H9 (cell line): ENCODE measurements around the gene TMEM135. TPM values are rescaled to one million over a fixed set of nuclear protein-coding genes. Genes with fewer than 3 reads are reported as not detected.

Source experiments
- DNase-seq: peaks from one replicate; pipeline ENCODE4 v3.0.0-alpha.2; 2017
- H2AFZ ChIP-seq: one replicate; pipeline ENCODE4 v1.6.1; 2013; ENCODE audit warnings: mild to moderate bottlenecking, low read length, control low read depth, moderate library complexity
- H2AK5ac ChIP-seq: 2 replicates; pipeline ENCODE4 v1.6.1; 2013; ENCODE audit warnings: low read length, control low read depth, mixed read lengths; ENCODE audit not compliant: insufficient read length
- H2BK120ac ChIP-seq: one replicate; pipeline ENCODE4 v1.6.1; 2013; ENCODE audit warnings: low read depth, mild to moderate bottlenecking, low read length, control low read depth, inconsistent platforms; ENCODE audit not compliant: poor library complexity, severe bottlenecking
- H2BK12ac ChIP-seq: 2 replicates; pipeline ENCODE4 v1.6.1; 2013; ENCODE audit warnings: low read length, control low read depth, mixed read lengths, low read depth; ENCODE audit not compliant: insufficient read length
- H2BK15ac ChIP-seq: 2 replicates; pipeline ENCODE4 v1.6.1; 2013; ENCODE audit warnings: low read depth, low read length, control low read depth
- H2BK20ac ChIP-seq: one replicate; pipeline ENCODE4 v1.6.1; 2013; ENCODE audit warnings: low read depth, mild to moderate bottlenecking, low read length, control low read depth, inconsistent platforms; ENCODE audit not compliant: poor library complexity, severe bottlenecking
- H2BK5ac ChIP-seq: 2 replicates; pipeline ENCODE4 v1.6.1; 2013; ENCODE audit warnings: low read length, control low read depth, mixed read lengths; ENCODE audit not compliant: insufficient read length
- H3K14ac ChIP-seq: 2 replicates; pipeline ENCODE4 v1.6.1; 2013; ENCODE audit warnings: low read length, control low read depth; ENCODE audit not compliant: insufficient read depth
- H3K18ac ChIP-seq: 2 replicates; pipeline ENCODE4 v1.6.1; 2013; ENCODE audit warnings: low read depth, mild to moderate bottlenecking, mixed read lengths, low read length, control low read depth; ENCODE audit not compliant: insufficient read length
- H3K23ac ChIP-seq: 2 replicates; pipeline ENCODE4 v1.6.1; 2013; ENCODE audit warnings: low read length, control low read depth, mixed read lengths, low read depth; ENCODE audit not compliant: insufficient read length
- H3K23me2 ChIP-seq: 2 replicates; pipeline ENCODE4 v1.6.1; 2013; ENCODE audit warnings: low read depth, mild to moderate bottlenecking, mixed read lengths, low read length, control low read depth; ENCODE audit not compliant: insufficient read length, poor library complexity, severe bottlenecking
- H3K27ac ChIP-seq: 2 replicates; pipeline ENCODE4 v1.5.1; 2013; ENCODE audit warnings: low read length, control low read depth, mixed read lengths, low read depth; ENCODE audit not compliant: insufficient read length
- H3K27me3 ChIP-seq: 2 replicates; pipeline ENCODE4 v1.6.1; 2013; ENCODE audit warnings: low read length, control low read depth, inconsistent platforms; ENCODE audit not compliant: insufficient read depth
- H3K4ac ChIP-seq: 2 replicates; pipeline ENCODE4 v1.6.1; 2013; ENCODE audit warnings: low read depth, mild to moderate bottlenecking, control low read depth, inconsistent platforms, low read length, moderate library complexity
- H3K4me1 ChIP-seq: 2 replicates; pipeline ENCODE4 v1.6.1; 2013; ENCODE audit warnings: low read length, control low read depth, inconsistent platforms; ENCODE audit not compliant: insufficient read depth
- H3K4me2 ChIP-seq: 2 replicates; pipeline ENCODE4 v1.6.1; 2013; ENCODE audit warnings: low read length, control low read depth, mixed read lengths; ENCODE audit not compliant: insufficient read length, insufficient read depth
- H3K56ac ChIP-seq: 2 replicates; pipeline ENCODE4 v1.6.1; 2013; ENCODE audit warnings: low read depth, mild to moderate bottlenecking, mixed read lengths, low read length, control low read depth; ENCODE audit not compliant: insufficient read length
- H3K79me1 ChIP-seq: 2 replicates; pipeline ENCODE4 v1.6.1; 2013; ENCODE audit warnings: low read depth, mild to moderate bottlenecking, moderate library complexity, low read length, control low read depth, inconsistent platforms; ENCODE audit not compliant: insufficient read depth, poor library complexity, severe bottlenecking
- H3K79me2 ChIP-seq: 2 replicates; pipeline ENCODE4 v1.6.1; 2013; ENCODE audit warnings: low read length, control low read depth, inconsistent platforms; ENCODE audit not compliant: insufficient read depth
- H3K9ac ChIP-seq: 2 replicates; pipeline ENCODE4 v1.6.1; 2013; ENCODE audit warnings: low read length, control low read depth, mixed read lengths; ENCODE audit not compliant: insufficient read length; ENCODE audit errors: extremely low read depth
- H3K9me3 ChIP-seq: one replicate; pipeline ENCODE4 v1.6.1; 2013; ENCODE audit warnings: low read depth, low read length, inconsistent platforms; ENCODE audit not compliant: control insufficient read depth
- H3T11ph ChIP-seq: one replicate; pipeline ENCODE4 v1.6.1; 2013; ENCODE audit warnings: mild to moderate bottlenecking, low read length, control low read depth, inconsistent platforms
- H4K20me1 ChIP-seq: one replicate; pipeline ENCODE4 v1.6.1; 2013; ENCODE audit not compliant: control insufficient read depth, insufficient read length, insufficient read depth
- H4K5ac ChIP-seq: 2 replicates; pipeline ENCODE4 v1.6.1; 2013; ENCODE audit warnings: low read depth, mild to moderate bottlenecking, mixed read lengths, low read length, control low read depth; ENCODE audit not compliant: insufficient read length
- H4K8ac ChIP-seq: replicated peaks from 2 replicates; pipeline ENCODE4 v1.6.1; 2013; ENCODE audit warnings: low read length, control low read depth, mixed read lengths, low read depth; ENCODE audit not compliant: insufficient read length
- H4K91ac ChIP-seq: 2 replicates; pipeline ENCODE4 v1.6.1; 2013; ENCODE audit warnings: low read depth, mild to moderate bottlenecking, moderate library complexity, mixed read lengths, low read length, control low read depth; ENCODE audit not compliant: insufficient read length
- H3K27ac Mint-ChIP-seq, 3 experiments: 2 replicates in 2 of 3; 3 replicates in 1 of 3; pipeline ENCODE4 v1.8.0; 2020 to 2021; ENCODE audit warnings: mixed read lengths in 3 of 3, mild to moderate bottlenecking in 1 of 3, moderate library complexity in 1 of 3
- H3K27me3 Mint-ChIP-seq: 2 replicates; pipeline ENCODE4 v1.8.0; 2021; ENCODE audit warnings: low read depth, mild to moderate bottlenecking, moderate library complexity, mixed read lengths
- H3K36me3 Mint-ChIP-seq, 3 experiments: 2 replicates in 2 of 3; 3 replicates in 1 of 3; pipeline ENCODE4 v1.8.0; 2020 to 2021; ENCODE audit warnings: low read depth in 3 of 3, mixed read lengths in 3 of 3; ENCODE audit not compliant: insufficient read depth in 1 of 3
- H3K4me1 Mint-ChIP-seq, 2 experiments: 2 replicates each; pipeline ENCODE4 v1.8.0; 2020; ENCODE audit warnings: mixed read lengths in 2 of 2
- H3K4me3 Mint-ChIP-seq, 2 experiments: 2 replicates in 1 of 2; 3 replicates in 1 of 2; pipeline ENCODE4 v1.8.0; 2020 to 2021; ENCODE audit warnings: mild to moderate bottlenecking in 2 of 2, mixed read lengths in 2 of 2, moderate library complexity in 1 of 2
- H3K9me3 Mint-ChIP-seq, 2 experiments: 2 replicates in 1 of 2; 3 replicates in 1 of 2; pipeline ENCODE4 v1.8.0; 2020; ENCODE audit warnings: mild to moderate bottlenecking in 2 of 2, mixed read lengths in 2 of 2, moderate library complexity in 1 of 2
- CTCF ChIP-seq: fragments of 200-600 bp; sonication (generic); conservative IDR thresholded peaks from 3 replicates; pipeline ENCODE4 v1.8.0; 2021; ENCODE audit warnings: antibody characterized with exemption, mild to moderate bottlenecking
- WGBS: extraction: QIAGEN DNeasy Blood & Tissue Kit; methylation state at CpG from one replicate; pipeline ENCODE4 v1.1.7; 2013; ENCODE audit warnings: missing lambda C conversion rate, low lambda C conversion rate, mixed read lengths; ENCODE audit not compliant: insufficient read length; ENCODE audit errors: extremely low coverage; 5-methylcytosine and 5-hydroxymethylcytosine counted together
- total RNA-seq: library from RNA; stranded (reverse); gene quantifications from 2 replicates; pipeline ENCODE4 v1.2.1, GENCODE V29; 2021

Gene TMEM135
- total RNA-seq, 1 experiment from 2014 or later: 25.2 TPM

- Histone ChIP-seq H3K23me2 (no peaks in the 10 kb centered on the region), H2BK20ac (no peak overlapping the region), H3K4me2 (no peak overlapping the region), H3K9ac (no peak overlapping the region), H3K27me3 (no peaks in the 10 kb centered on the region), H2AFZ (no peak overlapping the region), H2BK5ac (no peak overlapping the region), H2BK15ac (no peak overlapping the region), H4K20me1 (no peaks in the 10 kb centered on the region), H3K27ac (no peak overlapping the region), H3K9me3 (peaks cover 3% of the 10 kb centered on the region), H3K79me1 (no peaks in the 10 kb centered on the region), H2AK5ac (no peak overlapping the region), H4K91ac (no peak overlapping the region), H3K4ac (no peak overlapping the region), H2BK12ac (no peak overlapping the region), H3K4me1 (no peaks in the 10 kb centered on the region), H3K23ac (no peak overlapping the region), H3K56ac (no peak overlapping the region), H4K8ac (no peak overlapping the region), H3T11ph (no peak overlapping the region), H3K14ac (no peak overlapping the region), H4K5ac (no peak overlapping the region), H2BK120ac (no peak overlapping the region), H3K18ac (no peak overlapping the region), H3K79me2 (no peaks in the 10 kb centered on the region; the same call in 1 of the 2 replicates)
- Mint-ChIP-seq H3K27ac (no peak overlapping the region), H3K4me3 (no peak overlapping the region), H3K4me1 (no peaks in the 10 kb centered on the region), H3K27me3 (peaks cover 15% of the 10 kb centered on the region), H3K9me3 (peaks cover 17 to 24% of the 10 kb centered on the region in 2 experiments), H3K36me3 (peaks cover 16 to 33% (median 26%) of the 10 kb centered on the region in 3 experiments)
- WGBS: no CpG with 5 or more reads among the region's 2 CpGs
- DNase-seq: no peak
- TF ChIP-seq CTCF: no peak
Observed at GRCh38 chr11:87092159-87092558, 54.4 kb downstream of the TMEM135 start.
